Ovary (tissue), 3 donors: Measurements from ENCODE around the gene ADSS2.

Experiments
- CTCF ChIP-seq, 3 donors: fragments of 450-650 bp in 2 of 3; fragments of 200-600 bp in 1 of 3; IDR thresholded peaks; one replicate each; pipeline versions ENCODE4 v1.5.1 to v1.8.0; 2016 to 2022; ENCODE audit warnings: antibody characterized with exemption in 3 of 3, mild to moderate bottlenecking in 1 of 3
- EP300 ChIP-seq: sonication (generic); formaldehyde crosslinking; IDR thresholded peaks from one replicate; pipeline ENCODE4 v1.6.1; 2017; ENCODE audit warnings: antibody characterized with exemption
- POLR2A ChIP-seq: fragments of 450-650 bp; IDR thresholded peaks from one replicate; pipeline ENCODE4 v1.6.1; 2017; ENCODE audit warnings: antibody characterized with exemption, mild to moderate bottlenecking, moderate library complexity
- donor health status: DM: no; HTN: no; CAD: no.

DNA sequence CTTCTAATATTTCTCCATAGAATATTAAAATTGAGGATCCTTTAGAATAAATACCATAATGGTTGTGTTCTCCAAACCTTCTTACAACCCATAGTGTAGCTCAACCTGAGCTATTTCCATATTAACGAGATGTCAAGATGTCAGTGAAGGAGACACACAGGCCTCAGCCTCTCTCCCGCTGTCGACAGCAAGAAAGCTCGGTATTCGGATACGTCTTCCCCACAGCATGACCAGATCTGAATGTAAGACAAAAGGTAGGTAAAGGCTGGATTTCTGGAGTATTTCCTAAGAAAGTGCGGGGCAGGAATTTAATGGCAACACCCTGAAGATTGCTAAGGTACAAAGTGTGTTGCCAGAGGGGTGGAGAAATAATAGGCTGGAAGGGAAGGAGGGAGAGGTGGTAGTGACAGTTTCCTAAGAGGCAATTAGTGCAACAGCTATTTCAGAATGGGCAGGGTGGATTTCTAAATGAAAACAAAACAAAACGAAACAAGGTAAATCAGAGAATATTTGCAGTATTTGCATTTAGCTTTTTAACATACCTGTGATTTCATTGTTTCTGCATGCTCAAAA is 1.7 kb downstream of the ADSS2 start:
- TF ChIP-seq POLR2A (no peak), CTCF (IDR thresholded peaks at IDR 0.05) (no peak), EP300 (no peak)
